Type B pancreatic cell (in vitro differentiated cells): ENCODE measurements around the gene GRIA1. TPM values are rescaled to one million over a fixed set of nuclear protein-coding genes. Genes with fewer than 3 reads are reported as not detected.

Experiments used
- DNase-seq: peaks from one replicate; pipeline ENCODE4 v3.0.0; 2021; ENCODE audit warnings: mixed read lengths; ENCODE audit not compliant: unreplicated experiment; ENCODE audit errors: extremely low spot score
- H3K27ac Mint-ChIP-seq: 2 replicates; pipeline ENCODE4 v1.8.0; 2021; ENCODE audit warnings: mild to moderate bottlenecking, mixed read lengths
- H3K27me3 Mint-ChIP-seq: 2 replicates; pipeline ENCODE4 v1.8.0; 2021; ENCODE audit warnings: mixed read lengths
- H3K36me3 Mint-ChIP-seq: 2 replicates; pipeline ENCODE4 v1.8.0; 2021; ENCODE audit warnings: mixed read lengths
- H3K4me1 Mint-ChIP-seq: one replicate; pipeline ENCODE4 v1.8.0; 2021; ENCODE audit warnings: mixed read lengths; ENCODE audit not compliant: unreplicated experiment
- H3K4me3 Mint-ChIP-seq: 2 replicates; pipeline ENCODE4 v1.8.0; 2021; ENCODE audit warnings: mild to moderate bottlenecking, mixed read lengths
- H3K9me3 Mint-ChIP-seq: 2 replicates; pipeline ENCODE4 v1.8.0; 2021; ENCODE audit warnings: mixed read lengths
- CTCF ChIP-seq: fragments of 200-600 bp; sonication (generic); conservative IDR thresholded peaks from 2 replicates; pipeline ENCODE4 v1.5.0; 2021; ENCODE audit warnings: antibody characterized with exemption, mild to moderate bottlenecking
- total RNA-seq: library from RNA; stranded (reverse); gene quantifications from 2 replicates; pipeline ENCODE4 v1.2.1, GENCODE V29; 2021; ENCODE audit warnings: low replicate concordance

The GRIA1 gene
- total RNA-seq, 1 donor from 2014 or later, result 18.0 TPM

- Mint-ChIP-seq H3K27ac (no peak overlapping the region), H3K4me3 (no peak overlapping the region), H3K4me1 (peaks cover 21% of the 10 kb centered on the region), H3K27me3 (peaks cover 7% of the 10 kb centered on the region), H3K36me3 (peaks cover 3% of the 10 kb centered on the region), H3K9me3 (no peaks in the 10 kb centered on the region)
- TF ChIP-seq CTCF, result no peak
- no peak for DNase-seq
Measured at GRCh38 chr5:153774686-153775085, 284.2 kb downstream of the GRIA1 start.

GRCh38 chr5:153775923-153776322, 285.5 kb downstream of the GRIA1 start:
- no peak for TF ChIP-seq CTCF
- Mint-ChIP-seq H3K27ac (no peak overlapping the region), H3K27me3 (peaks cover 7% of the 10 kb centered on the region), H3K4me1 (peaks cover 21% of the 10 kb centered on the region), H3K4me3 (no peak overlapping the region), H3K9me3 (no peaks in the 10 kb centered on the region), H3K36me3 (peaks cover 3% of the 10 kb centered on the region)
- DNase-seq, result no peak

GRCh38 chr5:153777681-153778581, 287.5 kb downstream of the GRIA1 start:
- no peak for TF ChIP-seq CTCF
- Mint-ChIP-seq H3K4me3 (peak overlapping the region; percentile 41), H3K27me3 (peaks cover 9% of the 10 kb centered on the region), H3K36me3 (no peaks in the 10 kb centered on the region), H3K9me3 (no peaks in the 10 kb centered on the region), H3K4me1 (peaks cover 15% of the 10 kb centered on the region), H3K27ac (peak overlapping the region; percentile 28)
- no peak for DNase-seq

- Mint-ChIP-seq H3K27ac (no peak overlapping the region), H3K4me1 (peaks cover 18% of the 10 kb centered on the region)
- no peak for TF ChIP-seq CTCF
Measured at GRCh38 chr5:153779836-153780235, 289.4 kb downstream of the GRIA1 start.

GRCh38 chr5:153780876-153781705, 290.6 kb downstream of the GRIA1 start:
- peaks cover 2% of the 10 kb centered on the region for H3K9me3 Mint-ChIP-seq
- H3K27ac Mint-ChIP-seq, result no peak overlapping the region
- peaks cover 15% of the 10 kb centered on the region for H3K4me1 Mint-ChIP-seq
- TF ChIP-seq CTCF, result no peak
- no peaks in the 10 kb centered on the region for H3K36me3 Mint-ChIP-seq
- no peak for DNase-seq
- peaks cover 9% of the 10 kb centered on the region for H3K27me3 Mint-ChIP-seq
- H3K4me3 Mint-ChIP-seq, result no peak overlapping the region

More at GRCh38 chr5:153779836-153780235, 289.4 kb downstream of the GRIA1 start:
- DNase-seq, result no peak
- peaks cover 9% of the 10 kb centered on the region for H3K27me3 Mint-ChIP-seq
- no peaks in the 10 kb centered on the region for H3K9me3 Mint-ChIP-seq
- no peaks in the 10 kb centered on the region for H3K36me3 Mint-ChIP-seq
- H3K4me3 Mint-ChIP-seq, result no peak overlapping the region
